Neural cell (in vitro differentiated cells): ENCODE measurements around the gene SLC9A3. TPM values are rescaled to one million over a fixed set of nuclear protein-coding genes. Genes with fewer than 3 reads are reported as not detected.

Source experiments
- H2AFZ ChIP-seq: fragments of 200-600, 300-800 bp; sonication (generic), shearing (Covaris generic); 2 replicates; pipeline ENCODE4 v1.6.0; 2014; ENCODE audit warnings: low read depth, mild to moderate bottlenecking, antibody characterized with exemption, low read length, moderate library complexity
- H3F3A ChIP-seq: fragments of 200-600 bp; shearing (Covaris generic); 2 replicates; pipeline ENCODE4 v1.6.1; 2016; ENCODE audit warnings: mild to moderate bottlenecking, moderate library complexity, mixed read lengths, antibody characterized with exemption, low read length; ENCODE audit not compliant: insufficient read depth, poor library complexity, severe bottlenecking
- H3K27ac ChIP-seq: fragments of 200-600, 300-800 bp; sonication (generic), shearing (Covaris generic); 2 replicates; pipeline ENCODE4 v1.5.1; 2014; ENCODE audit warnings: mild to moderate bottlenecking, low read length, moderate library complexity
- H3K27me3 ChIP-seq: fragments of 300-800, 200-600 bp; sonication (generic), shearing (Covaris generic); 2 replicates; pipeline ENCODE4 v1.6.0; 2014; ENCODE audit warnings: mild to moderate bottlenecking, low read depth, low read length, moderate library complexity; ENCODE audit not compliant: insufficient read depth
- H3K36me3 ChIP-seq: fragments of 300-800, 200-600 bp; sonication (generic), shearing (Covaris generic); 2 replicates; pipeline ENCODE4 v1.5.1; 2014; ENCODE audit warnings: mild to moderate bottlenecking, antibody characterized with exemption, low read length, moderate library complexity; ENCODE audit not compliant: insufficient read depth
- H3K4me2 ChIP-seq: fragments of 300-800, 200-600 bp; sonication (generic), shearing (Covaris generic); 2 replicates; pipeline ENCODE4 v1.6.0; 2014; ENCODE audit warnings: mild to moderate bottlenecking, low read length
- H3K4me3 ChIP-seq: fragments of 300-800, 200-600 bp; sonication (generic), shearing (Covaris generic); 2 replicates; pipeline ENCODE4 v1.5.1; 2014; ENCODE audit warnings: mild to moderate bottlenecking, low read length, moderate library complexity
- H3K79me2 ChIP-seq: fragments of 200-600 bp; shearing (Covaris generic); replicated peaks from 2 replicates; pipeline ENCODE4 v1.6.0; 2014; ENCODE audit warnings: mild to moderate bottlenecking, low read length, moderate library complexity; ENCODE audit not compliant: insufficient read depth
- H3K9ac ChIP-seq: fragments of 300-800, 200-600 bp; sonication (generic), shearing (Covaris generic); 2 replicates; pipeline ENCODE4 v1.6.1; 2016; ENCODE audit warnings: mild to moderate bottlenecking, low read length, mixed read lengths
- H3K9me2 ChIP-seq: fragments of 200-600 bp; shearing (Covaris generic); 2 replicates; pipeline ENCODE4 v1.6.1; 2016; ENCODE audit warnings: mild to moderate bottlenecking, low read length, mixed read lengths; ENCODE audit not compliant: insufficient read depth
- H3K9me3 ChIP-seq: fragments of 200-600, 300-800 bp; sonication (generic), shearing (Covaris generic); 2 replicates; pipeline ENCODE4 v1.6.1; 2016; ENCODE audit warnings: mild to moderate bottlenecking, mixed run types, low read length, moderate library complexity, mixed read lengths
- H4K20me1 ChIP-seq: fragments of 200-600 bp; shearing (Covaris generic); 2 replicates; pipeline ENCODE4 v1.6.1; 2016; ENCODE audit warnings: mild to moderate bottlenecking, mixed run types; ENCODE audit not compliant: insufficient read depth
- CTCF ChIP-seq: fragments of 450-650 bp; IDR thresholded peaks from 2 replicates; pipeline ENCODE4 v1.5.1; 2014; ENCODE audit warnings: antibody characterized with exemption, mild to moderate bottlenecking, moderate library complexity; ENCODE audit not compliant: poor library complexity, severe bottlenecking
- EP300 ChIP-seq: fragments of 450-650 bp; conservative IDR thresholded peaks from 2 replicates; pipeline ENCODE4 v1.6.1; 2014; ENCODE audit warnings: antibody characterized with exemption, mild to moderate bottlenecking, moderate library complexity; ENCODE audit not compliant: poor library complexity, severe bottlenecking
- EZH2 ChIP-seq: fragments of 200-600, 300-800 bp; shearing (Covaris generic), sonication (generic); IDR thresholded peaks from 2 replicates; pipeline ENCODE4 v1.6.1; 2014; ENCODE audit warnings: antibody characterized with exemption, low read length, borderline replicate concordance, mild to moderate bottlenecking; ENCODE audit not compliant: insufficient read depth, poor library complexity, severe bottlenecking
- MXI1 ChIP-seq: fragments of 450-650 bp; conservative IDR thresholded peaks from 2 replicates; pipeline ENCODE4 v1.6.1; 2014; ENCODE audit warnings: antibody characterized with exemption, mild to moderate bottlenecking; ENCODE audit not compliant: poor library complexity, severe bottlenecking
- POLR2AphosphoS5 ChIP-seq: IDR thresholded peaks from 2 replicates; pipeline ENCODE4 v1.6.1; 2012
- RAD21 ChIP-seq: fragments of 450-650 bp; conservative IDR thresholded peaks from 2 replicates; pipeline ENCODE4 v1.6.1; 2014; ENCODE audit warnings: antibody characterized with exemption, mild to moderate bottlenecking, moderate library complexity
- SMC3 ChIP-seq: fragments of 450-650 bp; conservative IDR thresholded peaks from 2 replicates; pipeline ENCODE4 v1.6.1; 2014; ENCODE audit warnings: antibody characterized with exemption, mild to moderate bottlenecking, moderate library complexity; ENCODE audit not compliant: poor library complexity
- TAF1 ChIP-seq: IDR thresholded peaks from 2 replicates; pipeline ENCODE4 v1.6.1; 2012; ENCODE audit warnings: low read depth
- polyA plus RNA-seq: library from polyadenylated mRNA; depleted of rRNA; stranded (reverse); fragments of >200 nt; gene quantifications from 2 replicates; pipeline ENCODE4 v1.2.3, GENCODE V29; 2014

Gene SLC9A3
- polyA plus RNA-seq, 1 donor from 2014 or later = 4.0 TPM

- H3K4me3 ChIP-seq = no peak overlapping the region
- H3K27me3 ChIP-seq = no peaks in the 10 kb centered on the region
- TF ChIP-seq EP300 (no peak), EZH2 (no peak), RAD21 (no peak)
- H3K9ac ChIP-seq = no peak overlapping the region
- no peaks in the 10 kb centered on the region for H3K79me2 ChIP-seq
- no peaks in the 10 kb centered on the region for H3K9me2 ChIP-seq
- H3F3A ChIP-seq = no peaks in the 10 kb centered on the region
- no peak overlapping the region for H3K27ac ChIP-seq
- H4K20me1 ChIP-seq = no peaks in the 10 kb centered on the region
- no peak overlapping the region for H3K4me2 ChIP-seq
- no peak overlapping the region for H2AFZ ChIP-seq
- H3K36me3 ChIP-seq = no peaks in the 10 kb centered on the region
- peaks cover 2% of the 10 kb centered on the region for H3K9me3 ChIP-seq
These were observed 46.2 kb upstream of the SLC9A3 start for GRCh38 chr5:570446-570845.

- Histone ChIP-seq H3K79me2 (no peaks in the 10 kb centered on the region), H3K9me3 (no peaks in the 10 kb centered on the region), H3K4me2 (no peak overlapping the region), H3K27ac (no peak overlapping the region), H2AFZ (no peak overlapping the region), H3K4me3 (no peak overlapping the region), H3K27me3 (no peaks in the 10 kb centered on the region), H3K9ac (no peak overlapping the region), H3F3A (no peaks in the 10 kb centered on the region), H4K20me1 (no peaks in the 10 kb centered on the region), H3K36me3 (no peaks in the 10 kb centered on the region), H3K9me2 (no peaks in the 10 kb centered on the region)
- TF ChIP-seq SMC3 = no peak
These were observed 45.7 kb upstream of the SLC9A3 start for GRCh38 chr5:569868-570361.

- TF ChIP-seq EP300 (no peak), POLR2AphosphoS5 (no peak), TAF1 (no peak)
- Histone ChIP-seq H3F3A (no peaks in the 10 kb centered on the region), H3K9me2 (no peaks in the 10 kb centered on the region), H3K79me2 (no peaks in the 10 kb centered on the region), H3K4me2 (no peak overlapping the region), H3K9ac (no peak overlapping the region), H3K27me3 (no peaks in the 10 kb centered on the region), H2AFZ (no peak overlapping the region), H3K36me3 (no peaks in the 10 kb centered on the region), H4K20me1 (no peaks in the 10 kb centered on the region), H3K4me3 (no peak overlapping the region), H3K27ac (no peak overlapping the region), H3K9me3 (no peaks in the 10 kb centered on the region)
These were observed 45.2 kb upstream of the SLC9A3 start for GRCh38 chr5:569358-569867.

GRCh38 chr5:568809-569208 is 44.6 kb upstream of the SLC9A3 start:
- Histone ChIP-seq H3K79me2 (no peaks in the 10 kb centered on the region), H3K9me3 (no peaks in the 10 kb centered on the region), H4K20me1 (no peaks in the 10 kb centered on the region), H3K4me2 (no peak overlapping the region), H3K9me2 (no peaks in the 10 kb centered on the region), H3K36me3 (no peaks in the 10 kb centered on the region), H3K4me3 (no peak overlapping the region), H3K27ac (no peak overlapping the region), H2AFZ (no peak overlapping the region), H3K9ac (no peak overlapping the region), H3K27me3 (no peaks in the 10 kb centered on the region), H3F3A (no peaks in the 10 kb centered on the region)
- TF ChIP-seq SMC3 (no peak), RAD21 (no peak), MXI1 (no peak), CTCF (no peak), EZH2 (no peak), POLR2AphosphoS5 (no peak)
